NCI-H2107 treated with DMSO at 0.1 percent for 48 hours (cell line): ENCODE data around the gene PGBD5.
"Not testable (repeated sequence)": the region's sequence is repeated elsewhere in the genome, so short reads cannot be mapped to it uniquely, and the experiment has no call there.

Experiments
- DNase-seq: peaks from one replicate; lab custom pipeline; 2025; ENCODE audit not compliant: unreplicated experiment; lab: John Stamatoyannopoulos, UW

The PGBD5 gene

GRCh38 chr1:230425252-230426091, 660 bp downstream of the PGBD5 start:
- DNase-seq, result no peak

- DNase-seq, result peak; percentile 46
These were observed 1.5 kb downstream of the PGBD5 start for GRCh38 chr1:230424391-230425251.

GRCh38 chr1:230423951-230424350, 2.2 kb downstream of the PGBD5 start:
- peak; percentile 71 for DNase-seq

GRCh38 chr1:230423261-230423660, 2.9 kb downstream of the PGBD5 start:
- DNase-seq, result peak; percentile 48

GRCh38 chr1:230422221-230422981, 3.7 kb downstream of the PGBD5 start:
- peak; percentile 82 for DNase-seq

- peak; percentile 67 for DNase-seq
These were observed 4.7 kb downstream of the PGBD5 start for GRCh38 chr1:230421481-230421880.

GRCh38 chr1:230420372-230420771, 5.8 kb downstream of the PGBD5 start:
- not testable (repeated sequence) for DNase-seq

- no peak for DNase-seq
These were observed 9.7 kb downstream of the PGBD5 start for GRCh38 chr1:230416430-230416829.

GRCh38 chr1:230415405-230416132, 10.6 kb downstream of the PGBD5 start:
- DNase-seq, result no peak

- no peak for DNase-seq
These were observed 11.4 kb downstream of the PGBD5 start for GRCh38 chr1:230414694-230415093.

- no peak for DNase-seq
These were observed 12.0 kb downstream of the PGBD5 start for GRCh38 chr1:230414102-230414501.

GRCh38 chr1:230413061-230413460, 13.1 kb downstream of the PGBD5 start:
- DNase-seq, result no peak

GRCh38 chr1:230408971-230409370, 17.2 kb downstream of the PGBD5 start:
- no peak for DNase-seq

- no peak for DNase-seq
These were observed 18.8 kb downstream of the PGBD5 start for GRCh38 chr1:230407351-230407750.

GRCh38 chr1:230406727-230407126, 19.4 kb downstream of the PGBD5 start:
- not testable (repeated sequence) for DNase-seq

- no peak for DNase-seq
These were observed 22.7 kb downstream of the PGBD5 start for GRCh38 chr1:230403442-230403841.

- DNase-seq, result no peak
These were observed 24.3 kb downstream of the PGBD5 start for GRCh38 chr1:230401763-230402294.

GRCh38 chr1:230401101-230401500, 25.0 kb downstream of the PGBD5 start:
- no peak for DNase-seq

- DNase-seq, result no peak
These were observed 26.2 kb downstream of the PGBD5 start for GRCh38 chr1:230400007-230400344.

- DNase-seq, result no peak
These were observed 26.7 kb downstream of the PGBD5 start for GRCh38 chr1:230399321-230400006.
